Hematopoietic multipotent progenitor cell treated with erythropoietin and hydrocortisone succinate and interleukin-3 and kit ligand, for 4 days (in vitro differentiated cells): ENCODE data around the gene PIAS4.
A peak's percentile ranks its signal among the peaks of the same experiment; 100 is the strongest.
"Not testable (repeated sequence)": the region's sequence is repeated elsewhere in the genome, so short reads cannot be mapped to it uniquely, and the experiment has no call there.

ENCODE experiments used
- DNase-seq: peaks from one replicate; pipeline ENCODE4 v3.0.0-alpha.2; 2015

Gene PIAS4, protein sequence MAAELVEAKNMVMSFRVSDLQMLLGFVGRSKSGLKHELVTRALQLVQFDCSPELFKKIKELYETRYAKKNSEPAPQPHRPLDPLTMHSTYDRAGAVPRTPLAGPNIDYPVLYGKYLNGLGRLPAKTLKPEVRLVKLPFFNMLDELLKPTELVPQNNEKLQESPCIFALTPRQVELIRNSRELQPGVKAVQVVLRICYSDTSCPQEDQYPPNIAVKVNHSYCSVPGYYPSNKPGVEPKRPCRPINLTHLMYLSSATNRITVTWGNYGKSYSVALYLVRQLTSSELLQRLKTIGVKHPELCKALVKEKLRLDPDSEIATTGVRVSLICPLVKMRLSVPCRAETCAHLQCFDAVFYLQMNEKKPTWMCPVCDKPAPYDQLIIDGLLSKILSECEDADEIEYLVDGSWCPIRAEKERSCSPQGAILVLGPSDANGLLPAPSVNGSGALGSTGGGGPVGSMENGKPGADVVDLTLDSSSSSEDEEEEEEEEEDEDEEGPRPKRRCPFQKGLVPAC

DNA sequence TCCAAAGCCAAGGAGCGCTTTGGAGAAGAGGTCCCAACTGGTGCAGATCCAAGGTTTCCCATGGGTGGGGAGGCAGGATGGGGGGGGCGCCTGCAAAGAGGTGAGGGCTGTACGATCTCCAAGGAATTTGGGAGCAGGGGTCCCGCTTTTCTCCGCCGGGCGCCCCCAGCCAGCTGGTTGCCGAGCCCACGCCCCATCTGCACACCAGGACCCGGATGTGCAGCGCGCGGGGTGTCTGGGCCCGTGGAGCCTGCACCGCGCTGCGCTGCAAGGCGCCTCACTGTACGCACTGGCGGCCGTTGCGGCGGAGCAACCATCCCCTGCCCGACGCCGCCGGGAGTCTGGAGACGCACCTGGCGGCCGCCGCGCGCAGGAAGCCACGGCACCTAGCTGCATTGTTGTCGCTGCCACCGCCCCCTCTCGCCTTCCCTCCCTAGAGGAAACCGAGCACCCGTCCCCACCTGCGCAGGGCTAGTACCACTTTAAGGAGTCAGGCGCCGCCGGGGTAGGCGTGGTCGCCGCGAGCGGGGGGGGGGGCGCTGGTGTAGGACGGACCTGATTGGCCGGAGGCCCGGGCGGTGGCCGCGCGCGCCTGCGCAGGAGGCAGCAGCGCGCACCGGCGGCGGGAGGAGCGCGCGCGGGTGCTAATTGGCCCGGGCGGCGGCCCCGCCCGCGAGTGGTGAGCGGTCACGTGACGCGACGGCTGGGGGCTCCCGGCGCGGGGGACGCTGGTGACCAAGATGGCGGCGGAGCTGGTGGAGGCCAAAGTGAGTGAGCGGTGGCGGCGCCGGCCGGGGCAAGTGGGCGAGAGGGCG is at the start of gene PIAS4:
Gene PIAS4, plus strand, starts transcription at position 716 of the 815 bp plus-strand sequence. Its CDS starts 25 bp downstream, at position 741.
- DNase-seq: peak; percentile 98

DNA sequence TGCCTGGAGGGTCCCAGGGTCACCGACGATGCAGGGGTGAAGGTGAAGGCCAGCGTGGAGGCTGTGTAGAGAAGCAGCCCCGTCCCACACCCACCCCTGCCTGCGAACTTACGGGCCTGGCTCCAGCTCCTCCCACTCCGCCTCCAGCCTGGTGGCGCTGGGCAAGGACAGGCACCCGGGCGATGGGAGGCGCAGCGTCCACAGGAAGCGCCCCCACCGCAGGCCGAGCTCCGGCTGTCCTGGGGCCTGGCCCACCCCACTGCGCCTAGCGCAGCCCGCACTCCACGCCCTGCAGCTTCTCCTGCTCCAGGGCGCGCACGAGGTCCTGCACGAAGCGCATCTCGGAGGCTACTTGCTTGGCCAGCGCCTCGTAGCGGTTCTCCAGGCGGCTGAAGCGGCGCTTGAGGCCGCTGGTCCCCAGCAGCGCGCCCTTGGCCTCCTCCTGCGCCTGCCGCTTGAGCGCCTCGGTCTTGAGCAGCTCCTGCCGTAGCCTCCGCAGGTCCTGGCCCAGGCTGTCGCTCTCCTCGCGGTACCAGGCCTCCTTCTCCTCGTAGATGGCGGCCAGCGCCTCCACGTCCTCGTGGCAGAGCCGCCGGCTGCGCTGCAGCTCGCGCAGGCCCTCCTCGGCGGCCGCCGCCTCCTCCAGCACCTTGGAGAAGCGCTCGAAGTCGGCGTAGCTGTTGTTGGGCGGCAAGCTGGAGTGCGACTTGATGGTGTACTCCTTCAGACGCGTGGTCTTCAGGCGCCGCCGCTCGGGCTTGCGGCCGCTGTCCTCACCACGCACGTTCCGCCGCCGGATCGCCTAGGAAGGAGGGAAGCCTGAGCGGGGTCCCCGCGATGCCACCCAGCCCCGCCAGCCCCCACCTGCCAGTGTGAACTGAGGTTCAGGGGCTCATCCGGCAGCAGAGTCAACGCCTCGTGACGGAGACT is 48.4 kb upstream of the PIAS4 start:
- DNase-seq: no peak

DNA sequence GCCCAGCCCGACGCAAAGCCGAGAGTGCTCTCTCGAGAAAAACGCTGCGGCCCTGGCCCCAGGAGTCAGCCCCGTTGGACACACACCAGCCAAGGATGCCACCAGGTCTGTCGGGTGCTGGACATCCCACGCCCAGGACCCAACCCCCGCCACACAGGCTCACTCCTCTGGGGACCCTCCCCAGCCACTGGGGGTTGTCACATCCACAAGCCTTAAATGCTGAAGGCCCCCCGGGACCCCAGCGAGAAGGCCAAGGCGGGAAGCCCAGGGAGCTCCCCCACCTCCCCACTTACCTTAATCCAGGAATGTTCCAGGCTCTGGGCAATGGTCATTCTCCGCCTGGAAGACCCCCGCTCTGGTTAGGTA is 47.8 kb upstream of the PIAS4 start:
- DNase-seq: no peak

DNA sequence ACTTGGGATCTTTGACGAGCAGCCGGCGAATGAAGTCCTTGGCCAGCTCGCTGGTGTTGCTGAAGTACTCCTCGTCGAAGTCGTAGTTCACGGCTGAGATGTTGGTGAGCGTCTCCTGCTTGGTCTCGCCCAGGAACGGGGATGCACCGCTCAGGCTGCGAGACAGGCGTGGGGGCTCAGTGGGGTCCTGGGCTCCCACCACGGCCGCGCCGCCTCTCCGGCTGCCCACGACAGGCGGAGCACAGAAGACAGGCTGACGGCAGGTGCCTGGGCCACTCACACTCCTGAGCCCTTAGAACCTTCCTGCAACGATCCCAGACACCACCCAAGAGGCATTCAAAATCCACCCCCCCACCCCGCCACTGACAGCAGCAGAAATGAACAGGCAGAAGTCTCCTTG is 46.5 kb upstream of the PIAS4 start:
- DNase-seq: no peak

DNA sequence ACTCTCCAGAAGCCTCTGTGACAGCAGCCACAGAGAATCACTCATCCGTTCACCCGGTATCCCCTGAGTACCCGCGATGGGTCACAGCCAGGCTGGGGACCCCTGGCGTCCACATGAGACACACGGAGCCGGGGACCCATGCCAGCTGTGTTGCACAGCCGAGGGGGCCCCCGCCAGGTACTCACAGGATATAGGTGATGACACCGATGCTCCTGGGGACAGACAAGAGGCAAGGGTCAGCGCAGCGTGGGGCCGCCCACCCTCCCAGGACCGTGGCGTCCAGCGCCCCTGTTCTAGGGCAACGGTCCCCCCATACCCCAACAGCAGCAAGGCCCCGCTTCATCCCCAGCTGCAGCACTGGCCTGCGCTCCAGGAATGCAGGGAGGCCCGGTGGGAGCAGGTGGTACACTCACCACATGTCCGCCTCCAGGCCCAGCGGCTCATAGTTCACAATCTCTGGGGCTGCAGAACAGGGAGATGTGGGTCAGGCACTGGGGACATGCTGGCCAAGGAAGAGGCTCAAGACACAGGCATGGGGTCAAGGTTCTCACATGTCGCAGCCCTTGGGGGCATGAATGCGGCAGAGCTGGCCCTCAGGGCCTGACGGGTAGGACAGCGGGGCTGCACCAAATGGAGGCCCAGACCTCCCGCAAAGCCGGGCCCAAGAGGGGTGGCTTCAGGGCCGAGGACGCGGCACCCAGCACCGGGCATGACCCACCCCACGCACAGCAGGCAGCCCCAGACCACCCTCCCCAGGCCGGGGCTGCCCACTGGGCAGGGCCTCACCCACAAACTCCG is 43.9 kb upstream of the PIAS4 start:
- no peak for DNase-seq

DNA sequence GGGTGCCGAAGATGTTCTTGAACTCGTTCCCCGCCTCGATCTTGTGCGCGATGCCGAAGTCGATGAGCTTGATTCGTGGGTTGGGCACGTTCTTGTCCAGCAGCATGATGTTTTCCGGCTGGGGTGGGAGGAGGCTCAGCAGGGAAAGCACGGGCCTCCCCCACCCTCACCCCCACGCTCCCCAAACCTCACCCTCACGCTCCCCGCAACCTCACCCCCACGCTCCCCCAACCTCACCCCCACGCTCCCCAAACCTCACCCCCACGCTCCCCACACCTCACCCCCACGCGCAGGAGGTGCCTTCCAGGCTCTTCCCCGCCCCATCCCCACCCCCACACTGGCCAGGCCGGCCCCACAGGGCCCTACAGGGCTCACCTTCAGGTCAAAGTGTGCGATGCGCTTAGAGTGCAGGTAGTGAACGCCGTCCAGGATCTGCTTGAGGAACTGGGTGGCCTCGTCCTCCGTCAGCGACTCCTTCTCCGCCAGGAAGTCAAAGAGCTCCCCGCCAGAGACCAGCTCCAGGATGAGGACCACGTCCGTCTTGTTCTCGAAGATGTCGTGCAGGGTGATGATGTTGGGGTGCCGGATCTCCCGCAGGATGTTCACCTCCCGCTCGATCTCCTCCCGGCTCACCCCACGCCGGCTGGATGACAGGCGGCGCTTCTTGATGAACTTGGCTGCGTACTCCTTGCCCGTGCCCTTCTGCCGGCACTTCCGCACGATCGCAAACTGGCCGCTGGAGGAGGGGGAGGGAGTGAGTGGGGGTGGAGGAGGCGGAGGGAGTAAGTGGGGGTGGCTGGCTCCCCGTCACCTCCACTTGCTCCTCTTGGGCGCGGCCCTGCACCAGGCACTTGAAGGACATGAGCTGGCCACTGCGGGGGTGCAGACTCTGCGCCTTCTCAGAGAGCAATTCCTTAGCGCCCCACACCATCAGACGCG is 43.0 kb upstream of the PIAS4 start:
- no peak for DNase-seq

DNA sequence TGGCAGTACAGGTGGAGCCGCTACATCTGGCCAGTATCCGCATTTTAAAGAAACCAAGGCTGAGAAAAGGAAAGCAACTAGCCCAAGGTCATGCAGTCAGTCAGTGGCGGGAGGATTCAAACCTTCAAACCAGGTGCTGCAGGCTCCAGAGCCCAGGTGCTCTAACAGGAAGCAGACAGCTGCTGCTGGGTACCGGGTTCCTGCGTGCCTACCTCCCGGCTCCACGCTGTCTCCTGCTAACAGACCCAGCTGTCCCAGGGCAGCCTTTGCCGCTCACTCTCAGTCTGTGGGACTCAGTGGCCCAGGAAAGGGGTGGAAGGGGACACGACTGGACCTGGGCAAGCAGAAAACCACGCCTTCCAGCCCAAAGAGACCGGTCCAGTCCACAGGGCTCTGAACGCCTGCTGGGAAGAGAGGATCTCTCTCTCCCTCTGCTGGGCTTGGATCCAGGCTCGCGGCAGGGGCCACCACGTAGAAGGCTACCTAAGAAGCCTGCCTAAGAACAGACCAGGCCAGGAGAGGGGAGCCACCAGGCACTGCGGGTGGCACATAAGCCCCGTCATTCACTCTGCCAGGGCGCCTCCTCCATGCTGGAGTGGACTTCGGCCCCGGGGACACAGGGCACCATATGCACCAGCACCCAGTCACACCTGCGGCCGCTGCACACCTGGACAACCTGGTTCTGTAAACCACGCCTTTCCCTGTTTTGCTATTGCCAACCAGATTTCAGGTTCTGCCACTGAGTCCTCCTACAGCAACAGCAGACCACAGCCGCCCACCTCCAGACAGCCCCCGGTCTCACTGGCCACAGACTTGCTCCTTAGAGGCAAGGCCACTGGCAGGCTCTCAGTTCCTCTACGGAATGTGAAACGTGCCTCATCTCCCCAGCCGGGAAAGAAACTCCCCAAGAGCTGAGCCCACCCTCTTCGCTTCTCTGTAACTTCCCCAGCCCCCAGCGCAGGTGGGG is 41.2 kb upstream of the PIAS4 start:
- no peak for DNase-seq

DNA sequence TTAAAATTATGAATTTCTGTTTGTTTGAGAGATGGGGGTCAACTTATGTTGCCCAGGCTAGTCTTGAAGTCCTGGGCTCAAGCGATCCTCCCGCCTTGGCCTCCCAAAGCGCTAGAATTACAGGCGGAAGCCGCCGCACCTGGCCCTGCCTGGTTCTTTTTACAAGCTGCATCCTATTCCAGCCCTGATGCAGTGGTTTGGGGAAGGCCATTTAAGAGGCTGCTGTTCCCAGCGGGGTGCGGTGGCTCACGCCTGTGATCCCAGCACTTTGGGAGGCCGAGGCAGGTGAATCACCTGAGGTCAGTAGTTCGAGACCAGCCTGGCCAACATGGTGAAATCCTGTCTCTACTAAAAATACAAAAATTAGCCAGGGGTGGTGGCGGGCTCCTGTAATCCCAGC is 39.6 kb upstream of the PIAS4 start:
- DNase-seq: not testable (repeated sequence)

DNA sequence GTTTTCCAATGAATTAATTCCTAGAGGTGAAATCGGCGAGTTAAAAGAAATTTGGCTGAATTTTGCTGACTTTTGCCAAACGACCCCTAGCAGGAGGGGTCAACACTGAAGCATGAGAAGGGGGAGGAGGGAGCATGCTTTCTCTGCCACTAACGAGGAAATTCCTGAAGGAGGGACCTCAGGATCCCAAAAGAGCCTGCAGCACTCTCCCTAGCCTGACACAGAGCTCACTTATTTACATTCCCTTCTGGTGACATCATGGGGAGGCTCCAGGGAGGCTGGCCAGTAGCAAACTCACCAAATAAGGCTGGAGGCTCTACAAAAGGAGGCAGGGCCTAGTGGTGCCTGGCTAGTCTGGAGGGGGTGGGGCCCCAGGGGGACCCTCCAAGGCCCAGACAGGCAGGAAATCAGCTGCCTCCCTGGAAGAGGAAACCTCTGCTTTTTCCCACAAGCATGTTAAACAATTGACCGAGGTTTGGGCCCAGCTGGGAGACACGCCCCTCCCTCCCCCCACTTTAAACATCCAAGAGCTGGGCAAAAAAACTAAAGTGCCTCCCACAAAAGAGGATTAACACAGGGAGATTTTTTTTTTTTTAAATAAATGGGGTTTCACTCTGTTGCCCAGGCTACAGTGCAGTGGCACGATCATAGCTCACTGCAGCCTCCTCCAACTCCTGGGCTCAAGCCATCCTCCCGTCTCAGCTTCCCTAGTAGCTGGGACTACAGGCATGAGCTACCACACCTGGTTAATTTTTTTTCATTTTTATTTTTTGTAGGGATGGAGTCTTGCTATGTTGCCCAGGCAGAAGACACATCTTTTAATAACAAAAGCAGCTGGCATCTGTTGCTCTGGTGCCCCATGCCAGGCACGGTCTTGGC is 38.7 kb upstream of the PIAS4 start:
- peak; percentile 53 for DNase-seq

DNA sequence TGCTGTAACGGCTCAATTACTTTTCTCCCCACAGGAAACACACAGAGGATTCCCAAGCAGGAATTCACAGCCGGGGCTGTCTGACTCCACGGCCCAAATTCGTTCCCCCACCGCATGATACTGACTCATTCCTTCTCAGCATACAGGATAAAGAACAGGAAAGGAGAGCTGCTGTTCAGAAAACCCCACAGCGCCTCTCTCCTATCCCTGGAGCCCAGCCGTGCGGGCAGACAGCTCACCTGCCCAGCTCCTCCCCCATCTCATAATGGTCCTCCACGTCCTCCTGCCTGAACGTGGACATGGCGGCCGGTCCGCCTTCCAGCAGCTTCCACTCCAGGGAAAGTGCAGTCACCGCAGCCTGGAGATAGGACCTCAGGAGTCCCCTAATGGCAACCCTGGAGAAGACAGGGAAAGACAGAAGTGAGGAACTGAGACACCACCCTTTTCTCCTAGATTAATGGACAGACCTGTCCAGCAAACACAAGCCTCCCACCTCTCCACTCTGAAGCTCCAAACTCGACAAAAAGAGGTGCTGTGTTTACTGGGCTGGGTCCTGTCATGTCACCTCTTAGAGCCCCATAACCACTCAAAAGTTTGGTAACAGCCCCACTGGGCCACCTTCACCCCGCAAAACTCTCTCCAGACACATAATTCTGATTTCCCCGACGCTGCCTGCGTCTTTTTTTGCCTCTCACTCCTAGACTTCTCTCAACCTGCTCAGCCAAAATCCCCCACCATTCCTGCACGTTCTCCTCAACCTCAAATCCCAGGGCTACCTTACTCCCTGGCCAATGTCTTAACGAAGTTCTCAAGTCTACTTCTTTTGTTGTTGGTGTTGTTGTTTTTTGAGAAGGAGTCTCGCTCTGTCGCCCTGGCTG is 37.9 kb upstream of the PIAS4 start:
- no peak for DNase-seq

DNA sequence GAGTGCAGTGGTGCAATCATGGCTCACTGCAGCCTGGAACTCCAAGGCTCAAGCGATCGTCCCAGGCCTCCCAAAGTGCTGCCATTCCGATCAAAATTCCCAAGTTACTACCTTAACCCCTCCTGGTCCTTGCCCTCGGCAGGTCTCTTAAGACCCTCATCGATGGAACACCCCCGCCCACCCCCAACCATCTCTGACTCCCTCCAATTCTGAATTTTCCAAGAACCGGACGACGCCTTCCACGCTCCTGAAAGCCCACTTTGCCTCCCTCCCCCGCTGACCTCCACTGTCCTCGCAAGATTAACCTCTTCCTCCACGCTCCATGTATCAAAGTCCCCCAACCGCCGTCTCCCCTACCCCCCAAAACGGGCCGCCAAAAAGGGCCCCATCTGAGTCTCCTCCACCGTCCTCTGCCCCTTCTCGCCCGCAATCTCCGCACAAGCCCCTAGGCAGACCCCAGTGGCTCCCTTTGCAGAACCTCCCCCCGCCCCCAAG is 37.2 kb upstream of the PIAS4 start:
- no peak for DNase-seq

DNA sequence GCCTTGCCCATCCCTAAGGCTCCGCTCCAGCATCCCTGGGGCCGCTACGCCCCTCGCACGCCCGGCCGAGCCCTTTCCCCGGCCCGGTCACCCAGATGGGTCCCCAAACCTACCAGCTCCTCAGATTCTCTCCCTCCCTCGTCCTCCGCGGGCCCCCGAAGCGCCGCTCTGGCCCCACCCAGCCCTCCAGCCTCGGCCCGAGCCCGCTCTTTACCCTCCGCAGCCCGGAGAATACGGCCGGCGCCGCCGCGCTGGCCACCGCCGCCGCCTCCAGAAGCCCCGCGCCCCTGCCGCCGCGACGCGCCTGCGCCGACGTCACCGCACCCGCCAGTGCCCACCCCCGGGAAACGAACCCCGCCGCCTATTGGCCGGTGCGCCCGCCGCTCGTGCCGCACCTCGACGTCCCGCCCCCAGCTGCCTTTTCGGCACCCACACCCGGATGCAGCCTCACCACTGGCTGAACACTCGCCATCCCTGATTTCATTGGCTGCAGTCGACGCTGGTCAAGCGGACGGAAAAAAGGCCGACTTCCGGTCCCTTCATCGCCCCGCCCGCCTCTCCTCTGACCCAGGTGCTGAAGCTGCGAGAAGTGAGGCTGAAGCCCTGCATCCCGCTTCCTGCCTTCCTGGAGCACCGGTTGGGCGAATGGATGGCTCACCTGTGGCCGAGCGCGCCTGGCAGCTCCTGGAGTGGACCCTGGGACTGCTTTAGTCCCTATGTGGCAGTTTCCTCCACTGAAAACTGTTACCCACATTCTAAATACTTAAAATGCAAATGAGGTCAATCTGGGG is 36.5 kb upstream of the PIAS4 start, which contains the start of gene DAPK3:
Gene DAPK3, minus strand, starts transcription at position 292 of the 791 bp plus-strand sequence. CDS start 1,364 bp downstream, outside the sequence.
- peak; percentile 99 for DNase-seq

DNA sequence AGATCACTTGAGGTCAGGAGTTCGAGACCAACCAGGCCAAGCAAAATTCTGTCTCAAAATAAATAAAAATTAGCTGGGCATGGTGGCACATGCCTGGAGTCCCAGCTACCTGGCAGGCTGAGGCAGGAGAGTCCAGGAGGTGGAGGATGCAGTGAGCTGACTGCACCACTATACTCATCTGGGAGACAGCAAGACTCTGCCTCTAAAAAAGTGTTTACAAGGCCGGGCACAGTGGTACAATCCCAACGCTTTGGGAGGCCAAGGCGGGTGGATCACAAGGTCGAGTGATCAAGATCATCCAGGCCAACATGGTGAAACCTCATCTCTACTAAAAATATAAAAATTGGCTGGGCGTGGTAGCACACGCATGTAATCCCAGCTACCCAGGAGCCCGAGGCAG is 32.4 kb upstream of the PIAS4 start:
- DNase-seq: no peak

DNA sequence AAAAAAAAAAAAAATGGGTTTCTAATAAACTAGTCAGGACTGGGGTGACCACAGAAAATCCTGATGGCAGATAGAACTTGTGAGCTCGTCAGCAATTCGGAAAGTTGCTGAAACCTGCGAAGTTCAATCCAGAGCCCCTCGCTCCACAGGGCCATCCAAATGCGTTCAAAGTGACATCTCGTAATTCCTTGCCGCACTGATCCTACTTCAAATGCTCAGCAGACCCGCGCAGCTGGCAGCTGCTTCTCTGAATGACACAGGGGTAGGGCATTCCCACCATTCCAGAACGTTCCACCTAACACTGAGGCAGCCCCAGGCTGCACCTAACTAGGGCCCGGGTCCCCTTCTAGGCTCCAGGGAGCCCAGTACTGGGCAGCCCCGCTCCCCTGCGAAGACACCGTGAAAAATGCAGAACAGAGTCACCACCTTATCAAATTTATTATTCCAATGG is 31.9 kb upstream of the PIAS4 start:
- DNase-seq: no peak

DNA sequence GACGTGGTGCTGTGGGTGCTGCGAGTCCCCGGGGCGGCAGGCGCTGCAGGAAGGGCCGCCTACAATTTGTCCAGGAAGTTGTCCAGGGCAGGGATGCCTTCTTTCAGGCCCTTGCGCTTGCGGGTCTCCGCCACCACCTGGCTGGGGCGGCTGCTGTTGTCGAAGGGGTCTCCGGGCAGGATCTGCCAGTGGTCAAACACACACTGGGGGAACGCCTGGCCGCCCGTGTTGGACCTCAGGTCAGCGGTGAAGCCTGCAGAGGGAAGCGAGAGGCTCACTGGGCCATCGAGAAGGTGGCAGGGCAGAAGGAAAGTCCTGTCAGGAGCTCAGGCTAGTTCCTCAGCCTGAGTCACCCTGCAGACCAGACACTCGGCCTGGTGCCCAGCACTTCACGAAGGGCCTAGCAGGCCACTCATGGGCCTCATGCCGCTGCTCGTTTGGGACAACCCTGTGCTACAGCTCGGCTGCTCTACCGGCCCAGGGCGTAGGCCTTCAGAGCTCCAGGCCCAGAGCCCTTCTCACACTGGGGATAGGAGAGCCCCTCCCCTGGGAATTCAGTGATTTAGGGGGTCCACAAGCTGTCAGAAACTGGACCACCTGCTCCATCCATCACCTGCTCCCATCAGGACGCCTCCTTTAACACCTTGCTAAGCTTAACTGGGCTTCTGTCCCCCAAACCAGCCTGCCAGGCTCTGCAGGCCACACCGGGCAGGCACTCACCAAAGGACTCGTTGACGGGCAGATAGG is 30.9 kb upstream of the PIAS4 start:
- DNase-seq: no peak
